ENCODE results near the gene TMEM174.

TMEM174 gene

GRCh38 chr5:73186976-73187375 is 14.0 kb downstream of the TMEM174 start:
- Histone ChIP-seq H3K36me3 (ENCODE audit: insufficient read depth, low read length) (no peaks in the 10 kb centered on the region), H3K9ac (ENCODE audit: low read depth, low read length, poor library complexity, severe bottlenecking) (no peak overlapping the region), H2AFZ (ENCODE audit: low read length) (no peak overlapping the region), H4K20me1 (ENCODE audit: insufficient read depth, low read length, poor library complexity, severe bottlenecking) (no peaks in the 10 kb centered on the region), H3K4me2 (ENCODE audit: low read depth, low read length, poor library complexity, severe bottlenecking) (no peak overlapping the region), H3K79me2 (ENCODE audit: insufficient read depth, low read length) (no peaks in the 10 kb centered on the region), H3K9me3 (ENCODE audit: insufficient read depth, low read depth, low read length) (no peaks in the 10 kb centered on the region), H3K4me3 (ENCODE audit: low read length, poor library complexity, severe bottlenecking) (no peak overlapping the region), H3K9me2 (replicated peaks; ENCODE audit: low read depth, low read length) (no peaks in the 10 kb centered on the region), H3F3A (ENCODE audit: low read depth) (no peaks in the 10 kb centered on the region), H3K27me3 (ENCODE audit: insufficient read depth, low read length, poor library complexity, severe bottlenecking) (no peaks in the 10 kb centered on the region), H3K4me1 (ENCODE audit: insufficient read depth, low read length, poor library complexity, severe bottlenecking) (no peaks in the 10 kb centered on the region)
- TF ChIP-seq CTCF (conservative IDR thresholded peaks at IDR 0.05; ENCODE audit: low read length): no peak
- no peak for TF ChIP-seq EZH2phosphoT487 (IDR thresholded peaks at IDR 0.05; ENCODE audit: borderline replicate concordance)

- no peak overlapping the region for H3K9ac ChIP-seq (ENCODE audit: low read depth, low read length, poor library complexity, severe bottlenecking)
Observed at GRCh38 chr5:73188764-73189531, 16.0 kb downstream of the TMEM174 start.

GRCh38 chr5:73189871-73190376 is 16.9 kb downstream of the TMEM174 start:
- Histone ChIP-seq H3K36me3 (ENCODE audit: insufficient read depth, low read length) (no peaks in the 10 kb centered on the region), H3K4me2 (ENCODE audit: low read depth, low read length, poor library complexity, severe bottlenecking) (no peak overlapping the region), H3K4me1 (ENCODE audit: insufficient read depth, low read length, poor library complexity, severe bottlenecking) (no peaks in the 10 kb centered on the region), H3K9me3 (ENCODE audit: insufficient read depth, low read depth, low read length) (no peaks in the 10 kb centered on the region), H3K9ac (ENCODE audit: low read depth, low read length, poor library complexity, severe bottlenecking) (no peak overlapping the region), H3K4me3 (ENCODE audit: low read length, poor library complexity, severe bottlenecking) (no peak overlapping the region), H2AFZ (ENCODE audit: low read length) (no peak overlapping the region), H3K27me3 (ENCODE audit: insufficient read depth, low read length, poor library complexity, severe bottlenecking) (peaks cover 5% of the 10 kb centered on the region), H3F3A (ENCODE audit: low read depth) (no peaks in the 10 kb centered on the region), H3K9me2 (replicated peaks; ENCODE audit: low read depth, low read length) (no peaks in the 10 kb centered on the region), H4K20me1 (ENCODE audit: insufficient read depth, low read length, poor library complexity, severe bottlenecking) (no peaks in the 10 kb centered on the region), H3K79me2 (ENCODE audit: insufficient read depth, low read length) (no peaks in the 10 kb centered on the region)
- TF ChIP-seq CTCF (conservative IDR thresholded peaks at IDR 0.05; ENCODE audit: low read length): no peak

More at GRCh38 chr5:73188764-73189531, 16.0 kb downstream of the TMEM174 start:
- H3K9me3 ChIP-seq (ENCODE audit: insufficient read depth, low read depth, low read length): no peaks in the 10 kb centered on the region
- H4K20me1 ChIP-seq (ENCODE audit: insufficient read depth, low read length, poor library complexity, severe bottlenecking): no peaks in the 10 kb centered on the region
- no peaks in the 10 kb centered on the region for H3F3A ChIP-seq (ENCODE audit: low read depth)
- H2AFZ ChIP-seq (ENCODE audit: low read length): no peak overlapping the region
- TF ChIP-seq CTCF (conservative IDR thresholded peaks at IDR 0.05; ENCODE audit: low read length): no peak
- no peak for TF ChIP-seq EZH2phosphoT487 (IDR thresholded peaks at IDR 0.05; ENCODE audit: borderline replicate concordance)
- H3K27me3 ChIP-seq (ENCODE audit: insufficient read depth, low read length, poor library complexity, severe bottlenecking): peaks cover 2% of the 10 kb centered on the region
- H3K4me3 ChIP-seq (ENCODE audit: low read length, poor library complexity, severe bottlenecking): no peak overlapping the region
- no peaks in the 10 kb centered on the region for H3K9me2 ChIP-seq (replicated peaks; ENCODE audit: low read depth, low read length)
- no peaks in the 10 kb centered on the region for H3K4me1 ChIP-seq (ENCODE audit: insufficient read depth, low read length, poor library complexity, severe bottlenecking)
- no peaks in the 10 kb centered on the region for H3K36me3 ChIP-seq (ENCODE audit: insufficient read depth, low read length)
- no peak overlapping the region for H3K4me2 ChIP-seq (ENCODE audit: low read depth, low read length, poor library complexity, severe bottlenecking)
- no peaks in the 10 kb centered on the region for H3K79me2 ChIP-seq (ENCODE audit: insufficient read depth, low read length)
